ENCODE data around the gene NCAM2. TPM values are rescaled to one million over a fixed set of nuclear protein-coding genes. Genes with fewer than 3 reads are reported as not detected.

NCAM2 gene
- total and polyA plus RNA-seq, 11 donors, result 0.19 to 4.3 (median 2.9) TPM

- WGBS, 4 donors, result 40 to 70% (median 55%) methylated on average over 1 of the region's 1 CpG
- intact Hi-C loops (cut with DNase I), result loop anchor here in 4 of 10 donors (5.0 kb wide), 1 partner anchor 100 kb away; no protein-coding TSS in a partner anchor
- Histone ChIP-seq H3K9me3 (no peaks in the 10 kb centered on the region), H3K36me3 (no peaks in the 10 kb centered on the region), H3K27ac (no peak overlapping the region), H3K4me1 (no peaks in the 10 kb centered on the region), H3K27me3 (no peaks in the 10 kb centered on the region), H3K4me3 (no peak overlapping the region)
- TF ChIP-seq POLR2A (IDR thresholded peaks at IDR 0.05) (no peak), CTCF (IDR thresholded peaks at IDR 0.05) (peak in 8 of 12 donors; percentile 6 to 42 (median 29))
- ATAC-seq (peak in 2 of 4 donors; percentile 45 to 59), DNase-seq (no peak)
Observed at GRCh38 chr21:21101911-21102310, 103.7 kb downstream of the NCAM2 start.

- H3K4me3 ChIP-seq, result no peak overlapping the region
- H3K27ac ChIP-seq, result no peak overlapping the region
- intact Hi-C loops (cut with DNase I), result loop anchor here in 4 of 10 donors (5.0 kb wide), 1 partner anchor 101 kb away; no protein-coding TSS in a partner anchor
- no peak for TF ChIP-seq POLR2A (IDR thresholded peaks at IDR 0.05)
- no peak for TF ChIP-seq CTCF (IDR thresholded peaks at IDR 0.05)
- WGBS, 4 donors, result 68 to 80% (median 73%) methylated on average over 2 of the region's 2 CpGs
- no peaks in the 10 kb centered on the region for H3K27me3 ChIP-seq
- H3K9me3 ChIP-seq, result no peaks in the 10 kb centered on the region
- no peaks in the 10 kb centered on the region for H3K36me3 ChIP-seq
- no peaks in the 10 kb centered on the region for H3K4me1 ChIP-seq
- DNase-seq (no peak), ATAC-seq (no peak)
Observed at GRCh38 chr21:21102896-21103295, 104.7 kb downstream of the NCAM2 start.

GRCh38 chr21:21103692-21104091, 105.5 kb downstream of the NCAM2 start:
- Histone ChIP-seq H3K4me3 (no peak overlapping the region), H3K27ac (no peak overlapping the region), H3K36me3 (no peaks in the 10 kb centered on the region), H3K27me3 (no peaks in the 10 kb centered on the region), H3K4me1 (no peaks in the 10 kb centered on the region), H3K9me3 (no peaks in the 10 kb centered on the region)
- DNase-seq (no peak), ATAC-seq (no peak)
- intact Hi-C loops (cut with DNase I), result loop anchor here in 4 of 10 donors (5.0 kb wide), 1 partner anchor 101 kb away; no protein-coding TSS in a partner anchor
- 69 to 77% (median 72%) methylated on average over 3 of the region's 3 CpGs for WGBS, 4 donors
- no peak for TF ChIP-seq CTCF (IDR thresholded peaks at IDR 0.05)

GRCh38 chr21:21109736-21110135, 111.5 kb downstream of the NCAM2 start:
- Histone ChIP-seq H3K36me3 (no peaks in the 10 kb centered on the region), H3K4me1 (no peaks in the 10 kb centered on the region), H3K27ac (no peak overlapping the region), H3K27me3 (no peaks in the 10 kb centered on the region), H3K4me3 (no peak overlapping the region), H3K9me3 (no peaks in the 10 kb centered on the region)
- ATAC-seq (no peak), DNase-seq (no peak)
- TF ChIP-seq POLR2A (IDR thresholded peaks at IDR 0.05) (no peak), CTCF (IDR thresholded peaks at IDR 0.05) (no peak)
- intact Hi-C loops (cut with DNase I), result no loop called here
- 52 to 68% (median 60%) methylated on average over 4 of the region's 4 CpGs for WGBS, 4 donors

All from heart left ventricle (tissue), 16 donors.